ENCODE measurements around the gene EHMT1. TPM values are rescaled to one million over a fixed set of nuclear protein-coding genes. Genes with fewer than 3 reads are reported as not detected.

EHMT1 gene
- total and polyA plus RNA-seq, 2 of the 8 experiments (the other 6 are each of a cell fraction or from before 2014, with no cell fraction given) = 95.7 to 163 TPM

DNA sequence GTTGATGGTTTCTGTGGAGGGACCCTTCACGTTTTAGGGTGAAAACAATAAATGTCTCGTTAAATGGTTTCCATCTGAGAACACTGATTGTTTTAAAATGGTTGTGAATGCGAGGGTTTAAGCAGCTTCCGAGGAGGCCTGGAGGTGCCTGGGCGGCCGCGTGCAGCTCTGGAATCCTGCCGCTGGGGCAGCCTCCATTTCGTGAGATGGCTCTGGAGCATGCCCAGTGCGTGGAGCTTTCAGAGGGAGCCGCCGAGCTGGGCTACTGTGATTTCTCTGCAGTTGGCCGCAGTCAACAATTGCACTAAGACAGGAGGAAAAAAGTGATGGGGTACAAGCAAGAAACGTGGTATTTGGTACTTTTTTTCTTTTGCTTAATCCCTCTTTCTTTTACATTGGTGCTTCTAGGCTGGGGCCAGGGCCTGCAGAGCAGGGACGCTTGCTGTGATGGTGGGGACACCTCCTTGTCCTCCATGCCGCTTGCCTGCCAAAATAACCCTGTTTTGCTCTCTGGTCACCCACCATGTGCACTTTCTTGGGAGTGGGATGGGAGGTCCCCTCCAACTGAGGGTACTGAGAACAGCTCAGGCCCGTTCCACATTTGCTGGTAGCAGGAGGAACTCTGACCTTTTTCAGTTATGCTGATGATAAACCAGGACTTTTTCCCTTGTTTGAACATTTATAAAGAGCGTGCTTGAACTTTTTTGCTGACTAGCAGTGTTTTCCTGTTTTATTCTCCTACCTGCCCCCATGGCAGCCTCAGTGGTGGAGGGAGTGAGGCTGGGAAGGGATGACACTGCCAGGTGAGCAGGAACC, 47.1 kb downstream of the EHMT1 start (continued):
- TF ChIP-seq TEAD4 (IDR thresholded peaks at IDR 0.05; ENCODE audit: low read depth, low read length) (peak; percentile 64), YY1 (IDR thresholded peaks at IDR 0.05; ENCODE audit: low read depth, low read length) (peak; percentile 83), CREB1 (IDR thresholded peaks at IDR 0.05) (no peak)
- TF ChIP-seq, protein P1, sequence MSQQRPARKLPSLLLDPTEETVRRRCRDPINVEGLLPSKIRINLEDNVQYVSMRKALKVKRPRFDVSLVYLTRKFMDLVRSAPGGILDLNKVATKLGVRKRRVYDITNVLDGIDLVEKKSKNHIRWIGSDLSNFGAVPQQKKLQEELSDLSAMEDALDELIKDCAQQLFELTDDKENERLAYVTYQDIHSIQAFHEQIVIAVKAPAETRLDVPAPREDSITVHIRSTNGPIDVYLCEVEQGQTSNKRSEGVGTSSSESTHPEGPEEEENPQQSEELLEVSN (IDR thresholded peaks at IDR 0.05) = peak; percentile 64

All from H1 (cell line).